Measurements from ENCODE around the gene CFAP299. TPM values are rescaled to one million over a fixed set of nuclear protein-coding genes. Genes with fewer than 3 reads are reported as not detected.

CFAP299 gene
- total and polyA plus RNA-seq, 2 donors (not counting 1 experiment from before 2014, with no cell fraction given): not detected

GRCh38 chr4:80465238-80465637, 129.7 kb downstream of the CFAP299 start:
- CTCF ChIA-PET: interaction anchor here (0.5 kb wide), 1 partner anchor 1601 kb away, joined by 3 read pairs; no protein-coding TSS in a partner anchor
- Mint-ChIP-seq H3K27me3 (no peaks in the 10 kb centered on the region), H3K4me3 (no peak overlapping the region), H3K9me3 (ENCODE audit: insufficient read depth) (peaks cover 4% of the 10 kb centered on the region), H3K27ac (no peak overlapping the region), H3K4me1 (peaks cover 15% of the 10 kb centered on the region)
- Histone ChIP-seq H3K9ac (ENCODE audit: low read length) (no peak overlapping the region), H3K79me2 (ENCODE audit: control insufficient read depth, insufficient read depth, low read length) (no peaks in the 10 kb centered on the region), H3K4me3 (ENCODE audit: control extremely low read depth in 1 of 5, extremely low read depth in 1 of 5, insufficient read depth in 1 of 5, low read depth in 2 of 5, low read length in 4 of 5) (no peak overlapping the region), H3K4me2 (replicated peaks; ENCODE audit: low read depth, low read length, poor library complexity, severe bottlenecking) (no peak overlapping the region), H3K27ac (ENCODE audit: low read length in 2 of 2) (no peak overlapping the region), H2AFZ (ENCODE audit: insufficient read depth, low read depth, low read length, poor library complexity, severe bottlenecking) (no peak overlapping the region), H3K27me3 (replicated peaks in 1 of 4; ENCODE audit: control extremely low read depth in 1 of 4, control insufficient read depth in 3 of 4, insufficient read depth in 4 of 4, low read length in 3 of 4) (no peaks in the 10 kb centered on the region), H3K36me3 (replicated peaks in 1 of 2; ENCODE audit: control extremely low read depth in 1 of 2, control insufficient read depth in 1 of 2, extremely low read depth in 1 of 2, insufficient read depth in 2 of 2, low read length in 1 of 2) (no peaks in the 10 kb centered on the region), H3K4me1 (ENCODE audit: control insufficient read depth in 2 of 2, insufficient read depth in 2 of 2, low read length in 2 of 2) (peaks cover 0 to 5% of the 10 kb centered on the region in 2 donors), H4K20me1 (ENCODE audit: control insufficient read depth, insufficient read depth, low read length, poor library complexity, severe bottlenecking) (no peaks in the 10 kb centered on the region), H3K9me3 (ENCODE audit: control extremely low read depth in 1 of 3, control insufficient read depth in 2 of 3, insufficient read depth in 1 of 3, low read length in 2 of 3) (no peaks in the 10 kb centered on the region)
- ATAC-seq (ENCODE audit: low read depth) (no peak), DNase-seq (no peak)
- no CpG with 5 or more reads among the region's 1 CpG for WGBS (ENCODE audit: insufficient coverage)
- no peak for TF ChIP-seq CTCF (IDR thresholded peaks at IDR 0.05)
- TF ChIP-seq EZH2 (IDR thresholded peaks at IDR 0.05; ENCODE audit: borderline replicate concordance, insufficient read depth, low read depth, low read length, poor library complexity, severe bottlenecking): no peak
- POLR2A ChIA-PET: no interaction called here
- intact Hi-C loops (cut with micrococcal nuclease): no loop called here

GRCh38 chr4:80465736-80466135, 130.2 kb downstream of the CFAP299 start:
- Mint-ChIP-seq H3K27ac (no peak overlapping the region), H3K9me3 (ENCODE audit: insufficient read depth) (peaks cover 4% of the 10 kb centered on the region), H3K27me3 (no peaks in the 10 kb centered on the region), H3K4me1 (peaks cover 15% of the 10 kb centered on the region), H3K4me3 (no peak overlapping the region)
- Histone ChIP-seq H3K9me3 (ENCODE audit: control extremely low read depth in 1 of 3, control insufficient read depth in 2 of 3, insufficient read depth in 1 of 3, low read length in 2 of 3) (no peaks in the 10 kb centered on the region), H3K27ac (ENCODE audit: low read length in 2 of 2) (no peak overlapping the region), H3K27me3 (replicated peaks in 1 of 4; ENCODE audit: control extremely low read depth in 1 of 4, control insufficient read depth in 3 of 4, insufficient read depth in 4 of 4, low read length in 3 of 4) (no peaks in the 10 kb centered on the region), H3K4me3 (ENCODE audit: control extremely low read depth in 1 of 5, extremely low read depth in 1 of 5, insufficient read depth in 1 of 5, low read depth in 2 of 5, low read length in 4 of 5) (no peak overlapping the region), H3K79me2 (ENCODE audit: control insufficient read depth, insufficient read depth, low read length) (no peaks in the 10 kb centered on the region), H3K4me1 (ENCODE audit: control insufficient read depth in 2 of 2, insufficient read depth in 2 of 2, low read length in 2 of 2) (peaks cover 0 to 5% of the 10 kb centered on the region in 2 donors), H3K36me3 (replicated peaks in 1 of 2; ENCODE audit: control extremely low read depth in 1 of 2, control insufficient read depth in 1 of 2, extremely low read depth in 1 of 2, insufficient read depth in 2 of 2, low read length in 1 of 2) (no peaks in the 10 kb centered on the region), H3K9ac (ENCODE audit: low read length) (no peak overlapping the region), H2AFZ (ENCODE audit: insufficient read depth, low read depth, low read length, poor library complexity, severe bottlenecking) (no peak overlapping the region), H4K20me1 (ENCODE audit: control insufficient read depth, insufficient read depth, low read length, poor library complexity, severe bottlenecking) (no peaks in the 10 kb centered on the region), H3K4me2 (replicated peaks; ENCODE audit: low read depth, low read length, poor library complexity, severe bottlenecking) (no peak overlapping the region)
- ChIA-PET CTCF (no interaction called here), POLR2A (no interaction called here)
- ATAC-seq (ENCODE audit: low read depth): no peak
- WGBS (ENCODE audit: insufficient coverage): no CpG with 5 or more reads among the region's 3 CpGs
- no peak for DNase-seq
- intact Hi-C loops (cut with micrococcal nuclease): no loop called here
- no peak for TF ChIP-seq CTCF (IDR thresholded peaks at IDR 0.05)
- TF ChIP-seq EZH2 (IDR thresholded peaks at IDR 0.05; ENCODE audit: borderline replicate concordance, insufficient read depth, low read depth, low read length, poor library complexity, severe bottlenecking): no peak
